ENCODE measurements around the gene SFRP5. TPM values are rescaled to one million over a fixed set of nuclear protein-coding genes. Genes with fewer than 3 reads are reported as not detected.

Gene SFRP5
- total and polyA plus RNA-seq, 2 of the 4 experiments (the other 2 are of a cell fraction): not detected

DNA sequence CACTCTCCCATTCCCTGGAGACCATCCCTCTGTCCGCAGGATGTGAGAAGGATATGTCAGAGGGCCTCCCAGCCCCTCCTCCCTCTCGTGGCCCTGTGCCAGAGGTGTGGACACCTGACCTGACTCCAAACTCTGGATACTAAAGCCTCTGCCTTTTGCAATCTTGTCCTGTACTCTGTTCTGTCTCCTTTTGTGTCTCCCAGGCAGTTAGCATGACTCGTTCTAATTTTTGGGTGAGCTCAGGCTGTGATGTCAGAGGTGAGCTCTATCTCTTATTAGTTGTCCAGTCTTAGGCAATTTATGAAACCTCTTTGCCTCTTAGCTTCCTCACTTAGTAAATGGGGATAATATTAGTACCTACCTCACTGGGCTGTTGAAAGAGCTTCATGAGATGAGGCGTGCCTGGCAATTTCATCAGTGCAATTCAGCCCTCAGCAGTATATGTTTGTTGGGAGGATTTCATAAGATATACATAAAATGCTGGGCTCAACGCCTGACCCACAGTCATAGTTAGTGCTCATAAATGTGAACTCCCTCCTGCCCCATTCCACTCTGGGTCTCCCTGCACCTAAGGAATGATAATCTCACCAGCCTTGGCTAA lies 47.4 kb downstream of the SFRP5 start (continued):
- TF ChIP-seq, protein P1, sequence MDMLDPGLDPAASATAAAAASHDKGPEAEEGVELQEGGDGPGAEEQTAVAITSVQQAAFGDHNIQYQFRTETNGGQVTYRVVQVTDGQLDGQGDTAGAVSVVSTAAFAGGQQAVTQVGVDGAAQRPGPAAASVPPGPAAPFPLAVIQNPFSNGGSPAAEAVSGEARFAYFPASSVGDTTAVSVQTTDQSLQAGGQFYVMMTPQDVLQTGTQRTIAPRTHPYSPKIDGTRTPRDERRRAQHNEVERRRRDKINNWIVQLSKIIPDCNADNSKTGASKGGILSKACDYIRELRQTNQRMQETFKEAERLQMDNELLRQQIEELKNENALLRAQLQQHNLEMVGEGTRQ (IDR thresholded peaks at IDR 0.05; ENCODE audit: low read depth, low read length): 0 out of 2 replicates have a peak, but pooled peaks have one; percentile 30
- TF ChIP-seq CEBPB (IDR thresholded peaks at IDR 0.05; ENCODE audit: low read depth, low read length) (peak; percentile 85), MXI1 (IDR thresholded peaks at IDR 0.05; ENCODE audit: borderline replicate concordance, low read depth, low read length) (no peak)

DNA sequence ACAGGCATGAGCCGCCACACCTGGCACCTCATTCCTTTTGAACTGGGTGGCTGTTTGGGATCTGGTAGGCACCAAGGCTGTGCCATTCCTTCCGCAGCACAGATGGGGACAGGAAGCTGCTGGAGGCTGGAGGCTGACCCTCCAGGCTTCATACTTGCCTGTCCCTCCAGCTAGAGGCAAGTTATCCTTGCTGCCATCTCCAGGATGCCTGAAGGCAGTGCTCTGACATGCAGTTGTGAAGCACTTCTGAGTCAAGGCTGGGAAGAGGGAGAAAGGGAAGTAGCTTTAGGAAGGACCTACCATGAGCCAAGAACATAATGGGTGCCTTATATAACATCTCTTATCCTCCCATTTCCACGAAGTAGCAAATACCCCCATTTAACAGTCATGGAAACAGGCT lies 48.8 kb downstream of the SFRP5 start:
- CTCF ChIA-PET: interaction anchor here (2.1 kb wide), 1 partner anchor 14 kb away, joined by 9 read pairs; no protein-coding TSS in a partner anchor
- TF ChIP-seq, protein P2, sequence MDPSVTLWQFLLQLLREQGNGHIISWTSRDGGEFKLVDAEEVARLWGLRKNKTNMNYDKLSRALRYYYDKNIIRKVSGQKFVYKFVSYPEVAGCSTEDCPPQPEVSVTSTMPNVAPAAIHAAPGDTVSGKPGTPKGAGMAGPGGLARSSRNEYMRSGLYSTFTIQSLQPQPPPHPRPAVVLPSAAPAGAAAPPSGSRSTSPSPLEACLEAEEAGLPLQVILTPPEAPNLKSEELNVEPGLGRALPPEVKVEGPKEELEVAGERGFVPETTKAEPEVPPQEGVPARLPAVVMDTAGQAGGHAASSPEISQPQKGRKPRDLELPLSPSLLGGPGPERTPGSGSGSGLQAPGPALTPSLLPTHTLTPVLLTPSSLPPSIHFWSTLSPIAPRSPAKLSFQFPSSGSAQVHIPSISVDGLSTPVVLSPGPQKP (IDR thresholded peaks at IDR 0.05; ENCODE audit: borderline replicate concordance, low read depth, low read length): no peak
- no peak for TF ChIP-seq NFE2L2 (IDR thresholded peaks at IDR 0.05; ENCODE audit: low read depth, low read length)
- no peak for TF ChIP-seq POLR2A (IDR thresholded peaks at IDR 0.05; ENCODE audit: low read depth, low read length)
- TF ChIP-seq SMC3 (IDR thresholded peaks at IDR 0.05; ENCODE audit: low read depth, low read length): no peak
- TF ChIP-seq MXI1 (IDR thresholded peaks at IDR 0.05; ENCODE audit: borderline replicate concordance, low read depth, low read length): no peak
- TF ChIP-seq CHD1 (IDR thresholded peaks at IDR 0.05; ENCODE audit: low read depth, low read length): no peak
- TF ChIP-seq, protein P3, sequence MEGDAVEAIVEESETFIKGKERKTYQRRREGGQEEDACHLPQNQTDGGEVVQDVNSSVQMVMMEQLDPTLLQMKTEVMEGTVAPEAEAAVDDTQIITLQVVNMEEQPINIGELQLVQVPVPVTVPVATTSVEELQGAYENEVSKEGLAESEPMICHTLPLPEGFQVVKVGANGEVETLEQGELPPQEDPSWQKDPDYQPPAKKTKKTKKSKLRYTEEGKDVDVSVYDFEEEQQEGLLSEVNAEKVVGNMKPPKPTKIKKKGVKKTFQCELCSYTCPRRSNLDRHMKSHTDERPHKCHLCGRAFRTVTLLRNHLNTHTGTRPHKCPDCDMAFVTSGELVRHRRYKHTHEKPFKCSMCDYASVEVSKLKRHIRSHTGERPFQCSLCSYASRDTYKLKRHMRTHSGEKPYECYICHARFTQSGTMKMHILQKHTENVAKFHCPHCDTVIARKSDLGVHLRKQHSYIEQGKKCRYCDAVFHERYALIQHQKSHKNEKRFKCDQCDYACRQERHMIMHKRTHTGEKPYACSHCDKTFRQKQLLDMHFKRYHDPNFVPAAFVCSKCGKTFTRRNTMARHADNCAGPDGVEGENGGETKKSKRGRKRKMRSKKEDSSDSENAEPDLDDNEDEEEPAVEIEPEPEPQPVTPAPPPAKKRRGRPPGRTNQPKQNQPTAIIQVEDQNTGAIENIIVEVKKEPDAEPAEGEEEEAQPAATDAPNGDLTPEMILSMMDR (conservative IDR thresholded peaks at IDR 0.05; ENCODE audit: low read depth, low read length): no peak
- no peak for TF ChIP-seq BHLHE40 (IDR thresholded peaks at IDR 0.05; ENCODE audit: low read depth, low read length)
- TF ChIP-seq RCOR1 (IDR thresholded peaks at IDR 0.05; ENCODE audit: insufficient replicate concordance, low read length): no peak
- TF ChIP-seq FOS (IDR thresholded peaks at IDR 0.05; ENCODE audit: low read depth, low read length): no peak
- TF ChIP-seq CEBPB (IDR thresholded peaks at IDR 0.05; ENCODE audit: low read depth, low read length): no peak

More for the DNA sequence above, 48.8 kb downstream of the SFRP5 start:
- Histone ChIP-seq H3K36me3 (ENCODE audit: control insufficient read depth, insufficient read depth, low read length) (peaks cover 14% of the 10 kb centered on the region), H4K91ac (ENCODE audit: insufficient read depth, low read depth, low read length) (no peak overlapping the region), H2AFZ (replicated peaks; ENCODE audit: low read length, poor library complexity) (no peak overlapping the region), H2BK120ac (ENCODE audit: low read depth, low read length) (no peak overlapping the region), H4K20me1 (ENCODE audit: insufficient read depth, low read length) (peaks cover 14% of the 10 kb centered on the region), H3K14ac (replicated peaks; ENCODE audit: low read depth, low read length) (no peak overlapping the region), H3K4ac (ENCODE audit: low read depth, low read length) (no peak overlapping the region), H3K9me3 (ENCODE audit: control insufficient read depth, insufficient read depth, low read length) (no peaks in the 10 kb centered on the region), H2BK5ac (ENCODE audit: low read depth, low read length, poor library complexity, severe bottlenecking) (no peak overlapping the region), H3K23ac (ENCODE audit: low read depth, low read length) (0 out of 2 replicates have a peak overlapping the region, but pooled peaks have one; percentile 1), H3K4me1 (ENCODE audit: control insufficient read depth, insufficient read depth, low read length) (peaks cover 16% of the 10 kb centered on the region), H3K18ac (ENCODE audit: low read depth, low read length) (no peak overlapping the region), H3K27me3 (ENCODE audit: control insufficient read depth, insufficient read depth, low read length) (no peaks in the 10 kb centered on the region), H3K56ac (ENCODE audit: extremely low read depth, insufficient read depth, low read length) (no peak overlapping the region), H3K4me3 (ENCODE audit: insufficient read depth, low read depth, low read length) (no peak overlapping the region), H2BK20ac (ENCODE audit: low read depth, low read length) (no peak overlapping the region), H3K9me1 (ENCODE audit: insufficient read depth, low read length) (peaks cover 5% of the 10 kb centered on the region; the same call in 1 of the 2 replicates), H4K8ac (ENCODE audit: low read depth in 2 of 2, low read length in 2 of 2) (no peak overlapping the region), H3K27ac (ENCODE audit: insufficient read depth, low read length) (no peak overlapping the region), H3K79me1 (ENCODE audit: low read depth in 1 of 2, low read length in 2 of 2) (peaks cover 12 to 31% of the 10 kb centered on the region in 2 experiments), H2BK15ac (ENCODE audit: low read depth, low read length) (no peak overlapping the region), H2AK9ac (replicated peaks; ENCODE audit: low read depth, low read length, poor library complexity) (no peak overlapping the region), H2AK5ac (ENCODE audit: low read depth, low read length) (no peak overlapping the region), H4K5ac (ENCODE audit: low read depth, low read length) (no peak overlapping the region), H3K4me2 (ENCODE audit: low read depth, low read length) (no peak overlapping the region), H3K9ac (ENCODE audit: low read depth, low read length) (no peak overlapping the region)
- no TSS peak for BruUV-seq (replicated peaks)
- intact Hi-C loops (cut with micrococcal nuclease): no loop called here
- POLR2A ChIA-PET (ENCODE audit: unreplicated experiment): interaction anchor here (0.5 kb wide), 1 partner anchor 299 kb away, joined by 3 read pairs; no protein-coding TSS in a partner anchor
- DNase-seq (no peak), ATAC-seq (ENCODE audit: low read depth) (no peak)
- dilution Hi-C loops (cut with HindIII; ENCODE audit: low sequenced_read_pairs, unreplicated experiment): no loop called here
- in situ Hi-C loops (cut with MboI; ENCODE audit: low sequenced_read_pairs): no loop called here
- 80% methylated on average over 1 of the region's 3 CpGs; no CpG with 5 or more reads in 1 of the 2 experiments for WGBS, 2 experiments (ENCODE audit: extremely low coverage in 2 of 2, insufficient read length in 1 of 2)

All from IMR-90 (cell line).